NCI-H2029 treated with DMSO at 0.1 percent for 48 hours (cell line): Measurements from ENCODE around the gene LGALS14.
"Not testable (repeated sequence)": the region's sequence is repeated elsewhere in the genome, so short reads cannot be mapped to it uniquely, and the experiment has no call there.

Source experiments
- DNase-seq: peaks from one replicate; lab custom pipeline; 2025; lab: John Stamatoyannopoulos, UW

LGALS14 gene, protein sequence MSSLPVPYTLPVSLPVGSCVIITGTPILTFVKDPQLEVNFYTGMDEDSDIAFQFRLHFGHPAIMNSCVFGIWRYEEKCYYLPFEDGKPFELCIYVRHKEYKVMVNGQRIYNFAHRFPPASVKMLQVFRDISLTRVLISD

DNA sequence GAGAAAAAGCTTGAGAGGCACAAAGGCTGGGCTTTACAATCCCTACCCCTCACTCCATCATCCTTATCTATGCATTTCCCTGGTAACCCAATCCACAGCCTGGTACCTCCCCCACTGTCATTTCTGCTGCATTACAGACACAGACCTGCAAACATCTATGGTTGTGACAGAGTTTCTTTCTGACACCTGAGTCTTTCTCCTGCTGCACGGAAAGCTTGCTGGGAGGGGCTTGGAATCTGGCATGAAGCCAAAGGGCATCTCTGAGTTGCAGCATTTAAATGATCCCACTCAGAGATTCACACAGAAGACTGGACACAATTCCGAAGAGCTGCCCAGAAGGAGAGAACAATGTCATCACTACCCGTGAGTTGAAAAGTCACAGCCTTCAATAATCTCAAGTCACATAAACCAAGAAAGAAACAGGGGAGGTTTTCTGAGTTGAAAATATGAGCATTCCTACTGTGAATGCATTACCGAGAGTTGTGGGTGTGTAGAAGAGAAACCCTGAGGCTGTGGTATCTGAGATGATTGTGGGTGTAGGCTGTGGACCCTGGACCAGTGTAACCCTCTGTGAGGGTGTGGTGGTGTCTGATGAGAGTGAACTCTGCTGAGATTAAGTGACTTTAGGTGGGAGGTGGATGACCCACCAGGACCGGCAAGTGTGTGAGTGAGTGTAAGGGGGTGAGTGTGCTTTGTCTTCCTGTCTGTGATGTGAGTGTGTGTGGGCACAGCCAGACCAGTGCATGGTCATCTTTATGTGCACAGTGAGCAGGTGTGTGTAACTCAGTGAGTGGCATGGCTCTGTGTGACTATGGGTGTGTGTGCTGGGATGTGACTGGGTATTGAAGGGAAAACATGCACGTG, at the start of gene LGALS14:
Gene LGALS14 (plus strand): TSS at position 301 of the 864 bp plus-strand sequence. CDS start 48 bp downstream, at position 349.
- DNase-seq: no peak

GRCh38 chr19:39655613-39656012, 48.7 kb upstream of the LGALS14 start, which contains the start of gene LGALS16:
LGALS16 (plus strand) TSS chr19:39655913; CDS start chr19:39655962, 49 bp downstream.
- no peak for DNase-seq

- no peak for DNase-seq
These were observed 44.5 kb upstream of the LGALS14 start for GRCh38 chr19:39659791-39660190.

- no peak for DNase-seq
These were observed 43.6 kb upstream of the LGALS14 start for GRCh38 chr19:39660661-39661060.

- DNase-seq: no peak
These were observed 42.7 kb upstream of the LGALS14 start for GRCh38 chr19:39661565-39661964.

DNA sequence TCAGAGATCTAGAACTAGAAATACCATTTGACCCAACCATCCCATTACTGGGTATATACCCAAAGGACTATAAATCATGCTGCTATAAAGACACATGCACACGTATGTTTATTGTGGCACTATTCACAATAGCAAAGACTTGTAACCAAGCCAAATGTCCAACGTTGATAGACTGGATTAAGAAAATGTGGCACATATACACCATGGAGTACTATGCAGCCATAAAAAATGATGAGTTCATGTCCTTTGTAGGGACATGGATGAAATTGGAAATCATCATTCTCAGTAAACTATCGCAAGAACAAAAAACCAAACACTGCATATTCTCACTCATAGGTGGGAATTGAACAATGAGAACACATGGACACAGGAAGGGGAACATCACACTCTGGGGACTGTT, 34.4 kb upstream of the LGALS14 start:
- DNase-seq: not testable (repeated sequence)

- no peak for DNase-seq
These were observed 33.3 kb upstream of the LGALS14 start for GRCh38 chr19:39670998-39671397.

DNA sequence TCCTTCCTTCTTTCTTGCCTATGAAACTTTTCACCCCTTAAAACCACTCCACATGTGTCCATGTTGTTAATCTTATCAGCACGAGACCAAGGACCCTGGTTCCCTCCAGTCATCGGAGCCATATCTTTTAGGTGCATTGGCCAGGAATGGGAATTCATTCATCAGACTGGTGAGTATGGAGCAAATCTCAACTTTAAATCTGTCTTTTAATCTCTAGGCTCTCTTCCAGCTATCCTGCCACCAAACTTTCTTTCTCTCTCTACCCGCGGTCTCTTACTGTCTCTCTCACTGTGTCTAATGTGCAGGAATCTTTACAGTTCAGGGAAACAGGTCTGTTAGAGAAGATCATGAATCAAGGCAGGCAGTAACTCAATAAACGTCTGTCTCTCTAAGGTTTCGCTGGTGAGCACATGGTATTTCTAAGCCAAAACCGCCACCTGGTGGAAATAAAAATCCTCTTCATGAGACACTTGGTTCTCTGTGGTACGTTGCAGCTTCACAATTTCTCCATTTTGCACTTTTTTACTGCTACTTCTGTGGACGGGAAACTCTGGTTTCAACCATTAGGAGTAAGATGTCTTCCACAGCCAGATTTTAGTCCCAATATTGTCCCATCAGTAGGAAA, 32.4 kb upstream of the LGALS14 start:
- DNase-seq: peak; percentile 48

- DNase-seq: no peak
These were observed 31.8 kb upstream of the LGALS14 start for GRCh38 chr19:39672473-39672872.

GRCh38 chr19:39673862-39674261, 30.4 kb upstream of the LGALS14 start:
- peak; percentile 12 for DNase-seq

DNA sequence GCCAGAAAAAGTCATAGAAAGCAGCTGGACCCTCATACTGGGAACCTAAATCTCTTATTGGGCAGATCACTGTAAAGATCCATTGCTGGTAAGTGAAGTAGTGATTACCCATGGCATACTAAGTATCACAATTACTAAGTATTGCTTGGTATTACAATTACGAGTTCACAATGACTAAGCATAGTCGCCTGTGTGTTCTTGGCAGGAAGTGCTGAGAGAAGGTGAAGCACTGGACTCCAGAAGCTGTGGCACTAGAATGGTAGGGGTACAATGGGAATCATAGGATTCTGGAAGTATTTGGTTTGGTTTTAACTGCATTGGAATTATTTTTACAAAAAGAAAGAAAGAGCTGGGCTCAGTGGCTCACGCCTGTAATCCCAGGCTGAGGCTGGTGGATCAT, 28.3 kb upstream of the LGALS14 start:
- DNase-seq: no peak

- peak; percentile 72 for DNase-seq
These were observed 26.1 kb upstream of the LGALS14 start for GRCh38 chr19:39677961-39678889.

DNA sequence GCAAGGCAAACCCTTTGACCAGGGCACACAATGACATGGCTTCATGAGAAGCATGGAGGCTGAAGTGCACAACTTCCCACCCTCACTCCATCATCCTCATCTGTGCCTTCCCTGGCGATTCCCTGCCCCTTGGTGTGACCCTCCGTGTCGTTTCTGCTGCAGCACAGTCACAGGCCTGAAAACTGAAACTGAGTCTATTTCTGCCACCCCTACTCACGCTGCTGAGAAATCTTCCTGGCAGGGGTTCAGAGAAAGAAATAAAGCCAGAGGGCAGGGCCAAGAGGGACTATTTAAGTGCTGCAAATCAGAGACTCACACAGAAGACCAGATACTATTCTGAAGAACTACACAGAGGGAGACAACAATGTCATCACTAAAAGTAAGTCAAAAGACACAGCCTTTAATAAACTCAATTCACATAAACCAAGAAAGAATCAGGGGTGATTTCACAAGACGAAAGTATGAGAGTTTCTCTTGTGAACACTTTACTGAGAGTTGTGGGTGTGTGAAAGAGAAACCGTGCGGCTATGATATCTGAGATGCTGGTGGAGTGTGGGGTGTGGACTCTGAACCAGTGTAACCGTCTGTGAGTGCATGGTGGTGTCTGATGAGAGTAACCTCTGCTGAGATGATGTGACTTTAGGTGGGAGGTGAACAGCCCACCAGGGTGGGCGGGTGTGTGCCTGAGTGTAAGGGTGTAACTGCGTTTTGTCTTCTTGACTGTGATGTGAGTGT, 25.1 kb upstream of the LGALS14 start:
- no peak for DNase-seq

DNA sequence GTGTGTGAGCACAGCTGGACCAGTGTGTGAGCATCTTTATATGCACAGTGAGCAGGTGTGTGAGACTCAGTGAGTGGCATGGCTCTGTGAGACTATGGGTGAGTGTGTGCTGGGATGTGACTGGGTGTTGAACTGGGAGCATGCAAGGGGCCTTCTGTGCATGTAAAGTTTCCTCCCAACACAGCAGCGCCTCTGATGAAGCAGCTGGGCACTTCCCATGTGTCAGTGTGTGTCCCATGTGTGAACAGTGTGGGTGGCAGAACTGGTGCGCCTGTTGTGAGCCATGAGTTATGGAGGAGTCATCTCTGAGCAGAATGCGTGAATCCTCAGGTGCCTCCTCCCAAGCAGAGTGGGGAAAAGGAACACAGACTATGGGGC, 24.5 kb upstream of the LGALS14 start:
- no peak for DNase-seq

GRCh38 chr19:39680593-39680992, 23.7 kb upstream of the LGALS14 start:
- DNase-seq: no peak

GRCh38 chr19:39681416-39681815, 22.9 kb upstream of the LGALS14 start:
- no peak for DNase-seq

- no peak for DNase-seq
These were observed 20.0 kb upstream of the LGALS14 start for GRCh38 chr19:39684267-39684666.

DNA sequence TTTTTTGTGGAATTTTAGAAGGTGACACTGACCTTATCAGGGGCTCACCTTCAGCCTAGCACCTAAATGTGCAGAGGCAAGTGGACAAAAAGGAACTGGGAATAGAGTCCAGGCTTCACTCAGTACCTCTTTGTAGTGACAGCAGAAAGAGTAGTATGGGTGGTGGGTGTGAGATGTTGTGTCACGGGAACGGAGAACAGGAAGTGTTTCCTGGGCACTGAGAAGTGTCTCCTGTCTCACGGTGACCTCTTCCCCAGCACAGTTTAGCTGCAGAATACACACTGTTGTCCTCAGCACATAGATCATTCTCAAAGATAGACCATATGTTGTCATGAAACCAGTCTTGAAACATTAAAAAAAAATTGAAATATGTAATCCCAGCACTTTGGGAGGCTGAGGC, 17.5 kb upstream of the LGALS14 start:
- no peak for DNase-seq

- DNase-seq: not testable (repeated sequence)
These were observed 15.6 kb upstream of the LGALS14 start for GRCh38 chr19:39688637-39689036.

- no peak for DNase-seq
These were observed 12.1 kb upstream of the LGALS14 start for GRCh38 chr19:39692166-39692565.

GRCh38 chr19:39692822-39693221, 11.5 kb upstream of the LGALS14 start:
- DNase-seq: no peak
